Lung (tissue), 12 donors: ENCODE measurements around the gene PSMB5. TPM values are rescaled to one million over a fixed set of nuclear protein-coding genes. Genes with fewer than 3 reads are reported as not detected.
"Not testable (repeated sequence)": the region's sequence is repeated elsewhere in the genome, so short reads cannot be mapped to it uniquely, and the experiment has no call there.

Experiments used
- ATAC-seq: fragments of 200-7000 bp; cut with Tn5 transposase; one replicate; pipeline ENCODE4 v1.9.1; 2020; ENCODE audit warnings: moderate number of reproducible peaks; ENCODE audit not compliant: insufficient read depth, low FRiP score
- DNase-seq, 3 donors: peaks; one replicate each; pipeline ENCODE4 v3.0.0-alpha.2; 2013 to 2017
- H3K27ac ChIP-seq, 2 donors: one replicate each; pipeline ENCODE4 v1.5.1; 2013; ENCODE audit warnings: mild to moderate bottlenecking in 2 of 2, moderate library complexity in 2 of 2, control low read depth in 1 of 2, inconsistent platforms in 1 of 2, low read depth in 1 of 2, low read length in 1 of 2
- H3K27me3 ChIP-seq, 3 donors: one replicate each; pipeline ENCODE4 v1.5.1; 2013; ENCODE audit warnings: low read length in 2 of 3; ENCODE audit not compliant: control insufficient read depth in 3 of 3, insufficient read depth in 3 of 3
- H3K36me3 ChIP-seq, 4 donors: one replicate each; pipeline ENCODE4 v1.5.1; 2013; ENCODE audit warnings: low read length in 4 of 4, mild to moderate bottlenecking in 1 of 4, moderate library complexity in 1 of 4; ENCODE audit not compliant: control insufficient read depth in 4 of 4, insufficient read depth in 4 of 4
- H3K4me1 ChIP-seq, 5 donors: one replicate each; pipeline ENCODE4 v1.5.1; 2013; ENCODE audit warnings: low read length in 5 of 5, mild to moderate bottlenecking in 2 of 5, moderate library complexity in 1 of 5; ENCODE audit not compliant: control insufficient read depth in 5 of 5, insufficient read depth in 5 of 5
- H3K4me3 ChIP-seq: one replicate; pipeline ENCODE4 v1.5.1; 2013; ENCODE audit warnings: mild to moderate bottlenecking, control low read depth, moderate library complexity
- H3K9ac ChIP-seq, 2 donors: one replicate each; pipeline ENCODE4 v1.5.1; 2013; ENCODE audit warnings: low read length in 2 of 2, control low read depth in 1 of 2; ENCODE audit not compliant: insufficient read depth in 1 of 2
- H3K9me3 ChIP-seq, 4 donors: one replicate each; pipeline ENCODE4 v1.5.1; 2013; ENCODE audit warnings: low read length in 3 of 4, mild to moderate bottlenecking in 1 of 4, moderate library complexity in 1 of 4; ENCODE audit not compliant: control insufficient read depth in 4 of 4, insufficient read depth in 3 of 4
- CTCF ChIP-seq: IDR thresholded peaks from 2 replicates; pipeline ENCODE4 v1.5.1; 2012; ENCODE audit warnings: mild to moderate bottlenecking; ENCODE audit errors: control extremely low read depth, extremely low read depth
- WGBS, 2 donors: extraction: QIAGEN DNeasy Blood & Tissue Kit; methylation state at CpG; one replicate each; pipeline ENCODE4 v1.1.7; 2013; 5-methylcytosine and 5-hydroxymethylcytosine counted together
- polyA plus RNA-seq, 2 donors: library from polyadenylated mRNA; stranded (reverse); fragments of 200-250 nt; gene quantifications; one replicate each; pipeline ENCODE4 v1.2.1, GENCODE V29; 2013
- total RNA-seq, 2 donors: library from RNA; depleted of rRNA in 1 of 2; stranded (reverse); fragments of >200 nt in 1 of 2; gene quantifications; one replicate each; pipeline ENCODE4 v1.2.1, GENCODE V29; 2014 to 2021
- donor health status: control.
- donor health status: control.
- donor health status: Bipolar disorder and iron deficiency.
- donor health status: healthy.
- donor health status: DM: yes; HTN: yes; CAD: no.

PSMB5 gene
- total and polyA plus RNA-seq, 4 donors = 64.8 to 147 (median 101) TPM

- Histone ChIP-seq H3K27me3 (no peaks in the 10 kb centered on the region), H3K4me3 (no peak overlapping the region), H3K4me1 (peaks cover 0 to 33% (median 4%) of the 10 kb centered on the region in 5 donors), H3K9ac (no peak overlapping the region), H3K36me3 (peaks cover 0 to 3% (median 0%) of the 10 kb centered on the region in 4 donors), H3K27ac (no peak overlapping the region), H3K9me3 (no peaks in the 10 kb centered on the region)
- WGBS, 2 donors = 71% methylated on average over 3 of the region's 3 CpGs
- ATAC-seq (no peak), DNase-seq (no peak)
- no peak for TF ChIP-seq CTCF
These were observed 29.1 kb downstream of the PSMB5 start for GRCh38 chr14:23005451-23006187.

GRCh38 chr14:23004274-23004673, 30.4 kb downstream of the PSMB5 start:
- not testable (repeated sequence) for H3K27me3 ChIP-seq, H3K9ac ChIP-seq, H3K36me3 ChIP-seq, H3K9me3 ChIP-seq, H3K27ac ChIP-seq, DNase-seq, ATAC-seq, H3K4me3 ChIP-seq
- 94 to 98% methylated on average over 4 of the region's 4 CpGs for WGBS, 2 donors
- H3K4me1 ChIP-seq = peaks cover 0 to 29% (median 2%) of the 10 kb centered on the region in 5 donors

- TF ChIP-seq CTCF = no peak
- H3K27me3 ChIP-seq = no peaks in the 10 kb centered on the region
- H3K36me3 ChIP-seq = peaks cover 0 to 9% (median 4%) of the 10 kb centered on the region in 4 donors
- 97% methylated on average over 3 of the region's 3 CpGs for WGBS, 2 donors
- DNase-seq (no peak), ATAC-seq (no peak)
- no peaks in the 10 kb centered on the region for H3K9me3 ChIP-seq
- peaks cover 0 to 18% (median 2%) of the 10 kb centered on the region in 5 donors for H3K4me1 ChIP-seq
- H3K27ac ChIP-seq = no peak overlapping the region
- no peak overlapping the region for H3K9ac ChIP-seq
- H3K4me3 ChIP-seq = no peak overlapping the region
These were observed 32.1 kb downstream of the PSMB5 start for GRCh38 chr14:23002592-23002991.

- no peaks in the 10 kb centered on the region for H3K9me3 ChIP-seq
- peaks cover 0 to 7% (median 3%) of the 10 kb centered on the region in 4 donors for H3K36me3 ChIP-seq
- H3K27ac ChIP-seq = no peak overlapping the region
- no peak overlapping the region for H3K4me3 ChIP-seq
- peaks cover 0 to 8% (median 0%) of the 10 kb centered on the region in 5 donors for H3K4me1 ChIP-seq
- no peaks in the 10 kb centered on the region for H3K27me3 ChIP-seq
- TF ChIP-seq CTCF = no peak
- DNase-seq (no peak), ATAC-seq (no peak)
- H3K9ac ChIP-seq = no peak overlapping the region
- 96 to 98% methylated on average over 2 of the region's 2 CpGs for WGBS, 2 donors
These were observed 33.8 kb downstream of the PSMB5 start for GRCh38 chr14:23000860-23001259.
